HL-60 (cell line): ENCODE results near the gene CORO6.

Experiments used
- DNase-seq, 2 experiments: peaks; one replicate each; pipeline ENCODE4 v3.0.0-alpha.2; 2010 to 2020; ENCODE audit warnings: low read depth in 1 of 2, low spot score in 1 of 2
- H3K27ac ChIP-seq: fragments of 250-450 bp; sonication (Bioruptor Pico); replicated peaks from 2 replicates; pipeline ENCODE4 v1.5.1; 2020; ENCODE audit warnings: mild to moderate bottlenecking, moderate library complexity
- H3K27me3 ChIP-seq: fragments of 250-450 bp; sonication (Bioruptor Pico); 2 replicates; pipeline ENCODE4 v1.5.1; 2021; ENCODE audit warnings: mild to moderate bottlenecking, moderate library complexity; ENCODE audit not compliant: insufficient read depth, poor library complexity, severe bottlenecking
- H3K4me3 ChIP-seq: replicated peaks from 2 replicates; pipeline ENCODE4 v1.5.1; 2011; ENCODE audit warnings: mild to moderate bottlenecking, control low read depth, low read length; ENCODE audit not compliant: insufficient read depth
- GABPA ChIP-seq: IDR thresholded peaks from 2 replicates; pipeline ENCODE4 v1.6.1; 2012; ENCODE audit warnings: low read depth
- POLR2AphosphoS5 ChIP-seq: IDR thresholded peaks from 2 replicates; pipeline ENCODE4 v1.6.1; 2012; ENCODE audit warnings: low read depth
- SPI1 ChIP-seq: IDR thresholded peaks from 2 replicates; pipeline ENCODE4 v1.6.1; 2012; ENCODE audit warnings: low read depth, mild to moderate bottlenecking, borderline replicate concordance
- long read RNA-seq: library from polyadenylated mRNA; unstranded; transcript quantifications from one replicate; pipeline ENCODE4 v2.0.0, GENCODE V29; 2020
- TF ChIP-seq, protein P1 (sequence below): IDR thresholded peaks from one replicate; pipeline ENCODE4 v1.5.1; 2011; ENCODE audit warnings: low read length, control low read depth, inconsistent platforms; ENCODE audit not compliant: insufficient read depth
- TF ChIP-seq, protein P2 (sequence below): IDR thresholded peaks from 2 replicates; pipeline ENCODE4 v1.6.1; 2012; ENCODE audit warnings: low read depth; ENCODE audit not compliant: insufficient replicate concordance

The CORO6 gene
- long read RNA-seq, partial matches to known transcripts: 1 of 4 reads
- long read RNA-seq, other reads (novel, unspliced or antisense): 3 of 4 reads

DNA sequence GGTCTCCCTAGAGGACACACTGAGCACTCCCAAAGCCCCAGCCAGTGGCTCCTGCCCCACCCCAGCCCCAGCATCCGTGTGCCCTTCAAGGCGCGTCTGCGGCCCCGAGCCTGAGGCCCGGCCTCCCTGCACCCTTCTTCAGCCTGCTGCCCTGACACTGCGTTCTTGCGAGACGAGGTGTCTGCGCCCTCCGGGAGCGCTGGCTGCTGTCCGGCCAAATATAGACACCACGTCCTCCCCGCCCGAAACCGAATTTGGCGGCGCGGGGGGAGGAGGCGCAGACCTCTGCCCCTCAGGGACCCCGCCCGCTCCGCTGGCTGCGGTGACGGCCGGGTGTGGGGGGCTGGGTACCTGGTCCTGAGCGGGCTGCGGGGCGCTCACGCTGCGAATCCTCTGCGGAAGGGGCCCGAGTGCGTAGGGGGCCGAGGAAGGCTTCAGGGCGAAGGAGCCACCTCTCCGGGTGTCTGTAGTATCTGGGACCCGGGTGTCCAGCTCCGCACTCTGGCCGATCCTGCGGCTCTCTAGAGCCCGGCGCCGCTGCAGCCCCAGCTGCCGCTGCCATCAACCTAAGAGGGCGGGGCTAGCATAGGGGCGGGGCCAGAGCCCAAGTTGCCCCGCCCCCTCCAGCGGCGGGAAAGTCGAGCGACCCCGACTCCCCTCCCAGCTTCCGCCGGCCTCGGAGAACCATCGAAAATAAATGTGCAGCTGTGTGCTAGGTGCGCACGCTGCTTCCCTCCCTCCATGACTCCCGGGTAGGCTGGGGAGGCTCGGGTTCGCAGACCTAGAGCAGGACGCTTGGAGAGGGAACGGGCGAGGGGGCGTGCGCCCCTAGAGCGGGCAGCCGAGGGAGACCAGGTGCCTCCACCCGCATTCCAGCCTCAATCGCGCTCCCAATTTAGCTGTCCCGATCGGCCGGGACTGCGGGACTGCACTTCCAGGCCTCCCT lies at the start of gene CORO6:
Gene CORO6 (minus strand): TSS at position 576 of the 946 bp plus-strand sequence. CDS start 1,491 bp downstream, outside the sequence.
- TF ChIP-seq POLR2AphosphoS5 (no peak), SPI1 (no peak), GABPA (no peak)
- TF ChIP-seq, protein P1, sequence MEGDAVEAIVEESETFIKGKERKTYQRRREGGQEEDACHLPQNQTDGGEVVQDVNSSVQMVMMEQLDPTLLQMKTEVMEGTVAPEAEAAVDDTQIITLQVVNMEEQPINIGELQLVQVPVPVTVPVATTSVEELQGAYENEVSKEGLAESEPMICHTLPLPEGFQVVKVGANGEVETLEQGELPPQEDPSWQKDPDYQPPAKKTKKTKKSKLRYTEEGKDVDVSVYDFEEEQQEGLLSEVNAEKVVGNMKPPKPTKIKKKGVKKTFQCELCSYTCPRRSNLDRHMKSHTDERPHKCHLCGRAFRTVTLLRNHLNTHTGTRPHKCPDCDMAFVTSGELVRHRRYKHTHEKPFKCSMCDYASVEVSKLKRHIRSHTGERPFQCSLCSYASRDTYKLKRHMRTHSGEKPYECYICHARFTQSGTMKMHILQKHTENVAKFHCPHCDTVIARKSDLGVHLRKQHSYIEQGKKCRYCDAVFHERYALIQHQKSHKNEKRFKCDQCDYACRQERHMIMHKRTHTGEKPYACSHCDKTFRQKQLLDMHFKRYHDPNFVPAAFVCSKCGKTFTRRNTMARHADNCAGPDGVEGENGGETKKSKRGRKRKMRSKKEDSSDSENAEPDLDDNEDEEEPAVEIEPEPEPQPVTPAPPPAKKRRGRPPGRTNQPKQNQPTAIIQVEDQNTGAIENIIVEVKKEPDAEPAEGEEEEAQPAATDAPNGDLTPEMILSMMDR: no peak
- TF ChIP-seq, protein P2, sequence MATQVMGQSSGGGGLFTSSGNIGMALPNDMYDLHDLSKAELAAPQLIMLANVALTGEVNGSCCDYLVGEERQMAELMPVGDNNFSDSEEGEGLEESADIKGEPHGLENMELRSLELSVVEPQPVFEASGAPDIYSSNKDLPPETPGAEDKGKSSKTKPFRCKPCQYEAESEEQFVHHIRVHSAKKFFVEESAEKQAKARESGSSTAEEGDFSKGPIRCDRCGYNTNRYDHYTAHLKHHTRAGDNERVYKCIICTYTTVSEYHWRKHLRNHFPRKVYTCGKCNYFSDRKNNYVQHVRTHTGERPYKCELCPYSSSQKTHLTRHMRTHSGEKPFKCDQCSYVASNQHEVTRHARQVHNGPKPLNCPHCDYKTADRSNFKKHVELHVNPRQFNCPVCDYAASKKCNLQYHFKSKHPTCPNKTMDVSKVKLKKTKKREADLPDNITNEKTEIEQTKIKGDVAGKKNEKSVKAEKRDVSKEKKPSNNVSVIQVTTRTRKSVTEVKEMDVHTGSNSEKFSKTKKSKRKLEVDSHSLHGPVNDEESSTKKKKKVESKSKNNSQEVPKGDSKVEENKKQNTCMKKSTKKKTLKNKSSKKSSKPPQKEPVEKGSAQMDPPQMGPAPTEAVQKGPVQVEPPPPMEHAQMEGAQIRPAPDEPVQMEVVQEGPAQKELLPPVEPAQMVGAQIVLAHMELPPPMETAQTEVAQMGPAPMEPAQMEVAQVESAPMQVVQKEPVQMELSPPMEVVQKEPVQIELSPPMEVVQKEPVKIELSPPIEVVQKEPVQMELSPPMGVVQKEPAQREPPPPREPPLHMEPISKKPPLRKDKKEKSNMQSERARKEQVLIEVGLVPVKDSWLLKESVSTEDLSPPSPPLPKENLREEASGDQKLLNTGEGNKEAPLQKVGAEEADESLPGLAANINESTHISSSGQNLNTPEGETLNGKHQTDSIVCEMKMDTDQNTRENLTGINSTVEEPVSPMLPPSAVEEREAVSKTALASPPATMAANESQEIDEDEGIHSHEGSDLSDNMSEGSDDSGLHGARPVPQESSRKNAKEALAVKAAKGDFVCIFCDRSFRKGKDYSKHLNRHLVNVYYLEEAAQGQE: no peak
- Histone ChIP-seq H3K4me3 (peak within 1 kb of the TSS; percentile 75), H3K27ac (no peak within 1 kb of the TSS), H3K27me3 (peaks cover 4% of the 10 kb centered on the region)
- DNase-seq: no peak

DNA sequence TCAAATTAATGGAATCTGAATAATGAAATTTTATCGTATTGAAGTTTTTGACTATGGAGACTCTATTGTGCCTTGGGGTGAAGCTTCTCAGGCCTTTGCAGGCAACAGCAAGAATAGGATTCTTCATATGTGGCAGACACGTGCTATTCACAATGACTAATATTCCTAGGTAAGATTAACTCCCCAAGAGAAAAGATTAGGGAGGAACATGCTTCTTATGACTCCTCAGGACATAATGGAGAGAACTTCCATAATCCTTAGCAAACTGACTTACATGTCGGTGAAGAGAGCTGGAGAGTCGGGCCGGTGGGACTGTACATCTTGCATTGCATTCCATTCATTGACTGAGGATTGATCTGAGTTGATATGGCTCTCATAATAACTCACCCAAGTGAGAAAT lies 48.9 kb upstream of the CORO6 start:
- DNase-seq: no peak
- no peak overlapping the region for H3K27ac ChIP-seq

DNA sequence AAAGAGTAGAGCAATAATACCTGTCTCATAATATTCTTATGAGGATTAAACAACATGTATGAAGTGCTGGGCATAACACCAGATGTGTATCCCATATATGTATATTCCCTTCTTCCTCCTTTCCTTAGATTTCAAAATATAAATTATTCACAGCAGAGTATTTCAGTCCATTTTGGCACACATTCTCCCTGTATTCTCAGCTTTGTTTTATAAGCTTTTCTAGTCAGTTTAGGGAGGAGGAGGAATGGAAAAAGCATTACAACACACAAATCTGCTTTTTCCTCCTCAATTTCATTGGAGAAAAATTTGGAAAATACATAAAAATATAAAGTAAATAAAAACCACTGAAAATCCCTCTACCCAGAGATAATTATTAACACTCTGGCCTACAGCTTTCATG lies 46.6 kb upstream of the CORO6 start:
- H3K4me3 ChIP-seq: no peak overlapping the region
- DNase-seq: no peak
- H3K27me3 ChIP-seq: no peaks in the 10 kb centered on the region
- no peak overlapping the region for H3K27ac ChIP-seq
- TF ChIP-seq GABPA (no peak), SPI1 (no peak), POLR2AphosphoS5 (no peak)
- TF ChIP-seq, protein P2: no peak
- TF ChIP-seq, protein P1: no peak

More for the DNA sequence above, 48.9 kb upstream of the CORO6 start:
- no peak for TF ChIP-seq GABPA
- TF ChIP-seq POLR2AphosphoS5: no peak
- TF ChIP-seq, protein P1: no peak
- no peak for TF ChIP-seq SPI1
- TF ChIP-seq, protein P2: no peak
- no peak overlapping the region for H3K4me3 ChIP-seq
- H3K27me3 ChIP-seq: no peaks in the 10 kb centered on the region
